ENCODE results near the gene POLD1.

POLD1 gene

DNA sequence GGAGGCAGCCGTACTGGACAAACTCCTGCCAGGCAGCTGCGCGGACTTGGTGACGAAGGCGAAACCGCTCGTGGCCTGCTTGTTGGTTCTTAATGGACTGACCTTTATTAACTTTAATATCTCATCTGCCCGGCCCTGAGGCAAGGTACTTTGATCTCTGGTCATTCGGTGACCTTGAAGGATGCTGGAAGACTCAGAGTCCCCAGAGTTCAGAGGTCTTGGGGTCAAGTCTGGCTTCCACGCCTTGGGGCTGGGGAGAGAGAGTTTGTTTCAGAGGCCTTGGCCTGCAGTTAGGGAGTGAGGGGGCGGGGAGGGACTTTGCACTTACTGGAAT lies 82.5 kb downstream of the POLD1 start:
- DNase-seq (ENCODE audit: low read depth): no peak

DNA sequence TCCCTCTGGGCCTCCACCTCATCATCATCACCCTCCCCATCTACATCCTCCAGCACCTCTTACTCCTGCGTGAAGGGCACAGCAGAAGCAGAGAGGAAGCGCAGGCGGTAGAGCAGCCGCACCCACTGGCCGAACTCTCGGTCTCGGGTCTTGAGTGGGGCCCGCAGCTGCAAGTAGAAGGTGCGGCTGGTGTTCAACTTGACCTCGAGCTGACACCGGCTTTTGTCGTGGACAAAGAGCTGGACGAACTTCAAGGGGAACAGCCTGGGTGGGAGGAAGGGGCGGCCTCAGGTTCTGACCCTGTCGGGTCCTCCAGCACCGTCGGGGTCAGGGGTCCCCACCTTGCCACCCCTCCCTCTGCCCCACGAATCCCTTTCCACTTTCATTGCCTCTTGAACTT lies 83.4 kb downstream of the POLD1 start:
- DNase-seq (ENCODE audit: low read depth): no peak
